ENCODE results near the gene POU2F3. TPM values are rescaled to one million over a fixed set of nuclear protein-coding genes. Genes with fewer than 3 reads are reported as not detected.
A peak's percentile ranks its signal among the peaks of the same experiment; 100 is the strongest.

Gene POU2F3
- total RNA-seq, 1 experiment from 2014 or later, result not detected

DNA sequence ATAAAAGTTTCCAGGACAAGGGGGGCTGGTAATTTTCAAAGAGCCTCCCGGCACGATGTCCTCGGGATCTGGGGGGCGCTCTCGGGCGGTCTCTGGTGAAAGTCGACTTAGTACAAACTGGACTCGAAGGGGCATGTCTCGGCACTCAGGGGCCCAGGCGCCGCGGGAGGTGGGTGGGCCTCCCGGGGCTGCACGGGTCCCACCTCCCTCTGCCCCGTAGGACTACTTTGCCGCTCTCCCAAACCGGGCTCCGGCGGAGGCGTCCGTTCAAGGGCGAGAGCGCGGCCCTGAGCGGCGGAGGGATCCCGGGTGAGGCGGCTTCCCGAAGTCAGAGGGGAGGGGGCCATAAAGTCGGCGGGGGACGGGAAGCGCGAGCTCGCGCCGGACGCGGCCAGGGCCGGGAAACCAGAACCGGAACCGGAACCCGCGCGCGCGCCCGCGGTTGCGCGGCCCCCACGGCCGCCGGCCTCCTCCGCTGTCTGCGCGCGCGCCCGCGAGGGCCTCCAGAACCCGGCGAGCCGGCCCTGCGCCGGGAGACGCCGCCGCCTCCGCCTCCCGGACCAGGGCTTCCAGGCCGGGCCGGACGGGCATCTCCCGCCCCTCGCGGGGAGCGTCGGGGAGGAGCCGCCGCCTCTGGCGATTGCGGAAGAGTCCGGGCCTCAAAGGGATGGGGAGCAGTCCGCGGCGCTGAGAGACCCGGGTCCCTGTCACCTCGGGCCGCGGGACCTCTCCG is 96.1 kb downstream of the POU2F3 start, which contains the start of gene ARHGEF12:
Gene ARHGEF12 (plus strand): TSS at position 506 of the 733 bp plus-strand sequence. CDS start 831 bp downstream, outside the sequence.
- Histone ChIP-seq H3K4me3 (ENCODE audit: low read depth in 2 of 2, low read length in 2 of 2) (peak within 1 kb of the TSS; percentile 85 to 96), H3K27me3 (ENCODE audit: control insufficient read depth, insufficient read depth, low read length) (no peaks in the 10 kb centered on the region), H3K27ac (ENCODE audit: low read length) (peak within 1 kb of the TSS; percentile 98), H3K36me3 (ENCODE audit: control insufficient read depth, insufficient read depth, low read length) (no peaks in the 10 kb centered on the region), H3K9me3 (ENCODE audit: control insufficient read depth, insufficient read depth, low read depth, low read length) (no peaks in the 10 kb centered on the region), H3K4me1 (ENCODE audit: control insufficient read depth, insufficient read depth, low read length) (peaks cover 53% of the 10 kb centered on the region)
- in situ Hi-C loops (cut with HindIII; ENCODE audit: low pct_unique_long_range_greater_than_20kb, low sequenced_read_pairs) (no loop called here), intact Hi-C loops (cut with micrococcal nuclease; ENCODE audit: unreplicated experiment) (loop anchor here (2.0 kb wide), 1 partner anchor 65 kb away; no protein-coding TSS in a partner anchor)
- ATAC-seq (peak; percentile 77), DNase-seq (ENCODE audit: low read depth, low spot score) (no peak)
- no TSS peak for BruUV-seq (replicated peaks)
- CTCF ChIA-PET, result no interaction called here
- TF ChIP-seq SIN3A (IDR thresholded peaks at IDR 0.05; ENCODE audit: borderline replicate concordance, insufficient read depth, low read depth, low read length) (peak; percentile 78), TCF7L2 (IDR thresholded peaks at IDR 0.05; ENCODE audit: low read depth, low read length) (peak; percentile 93), POLR2AphosphoS5 (IDR thresholded peaks at IDR 0.05; ENCODE audit: low read depth, low read length) (peak; percentile 66)
- TF ChIP-seq, protein P1, sequence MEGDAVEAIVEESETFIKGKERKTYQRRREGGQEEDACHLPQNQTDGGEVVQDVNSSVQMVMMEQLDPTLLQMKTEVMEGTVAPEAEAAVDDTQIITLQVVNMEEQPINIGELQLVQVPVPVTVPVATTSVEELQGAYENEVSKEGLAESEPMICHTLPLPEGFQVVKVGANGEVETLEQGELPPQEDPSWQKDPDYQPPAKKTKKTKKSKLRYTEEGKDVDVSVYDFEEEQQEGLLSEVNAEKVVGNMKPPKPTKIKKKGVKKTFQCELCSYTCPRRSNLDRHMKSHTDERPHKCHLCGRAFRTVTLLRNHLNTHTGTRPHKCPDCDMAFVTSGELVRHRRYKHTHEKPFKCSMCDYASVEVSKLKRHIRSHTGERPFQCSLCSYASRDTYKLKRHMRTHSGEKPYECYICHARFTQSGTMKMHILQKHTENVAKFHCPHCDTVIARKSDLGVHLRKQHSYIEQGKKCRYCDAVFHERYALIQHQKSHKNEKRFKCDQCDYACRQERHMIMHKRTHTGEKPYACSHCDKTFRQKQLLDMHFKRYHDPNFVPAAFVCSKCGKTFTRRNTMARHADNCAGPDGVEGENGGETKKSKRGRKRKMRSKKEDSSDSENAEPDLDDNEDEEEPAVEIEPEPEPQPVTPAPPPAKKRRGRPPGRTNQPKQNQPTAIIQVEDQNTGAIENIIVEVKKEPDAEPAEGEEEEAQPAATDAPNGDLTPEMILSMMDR (IDR thresholded peaks at IDR 0.05), result peak; percentile 92
- TF ChIP-seq, protein P2, sequence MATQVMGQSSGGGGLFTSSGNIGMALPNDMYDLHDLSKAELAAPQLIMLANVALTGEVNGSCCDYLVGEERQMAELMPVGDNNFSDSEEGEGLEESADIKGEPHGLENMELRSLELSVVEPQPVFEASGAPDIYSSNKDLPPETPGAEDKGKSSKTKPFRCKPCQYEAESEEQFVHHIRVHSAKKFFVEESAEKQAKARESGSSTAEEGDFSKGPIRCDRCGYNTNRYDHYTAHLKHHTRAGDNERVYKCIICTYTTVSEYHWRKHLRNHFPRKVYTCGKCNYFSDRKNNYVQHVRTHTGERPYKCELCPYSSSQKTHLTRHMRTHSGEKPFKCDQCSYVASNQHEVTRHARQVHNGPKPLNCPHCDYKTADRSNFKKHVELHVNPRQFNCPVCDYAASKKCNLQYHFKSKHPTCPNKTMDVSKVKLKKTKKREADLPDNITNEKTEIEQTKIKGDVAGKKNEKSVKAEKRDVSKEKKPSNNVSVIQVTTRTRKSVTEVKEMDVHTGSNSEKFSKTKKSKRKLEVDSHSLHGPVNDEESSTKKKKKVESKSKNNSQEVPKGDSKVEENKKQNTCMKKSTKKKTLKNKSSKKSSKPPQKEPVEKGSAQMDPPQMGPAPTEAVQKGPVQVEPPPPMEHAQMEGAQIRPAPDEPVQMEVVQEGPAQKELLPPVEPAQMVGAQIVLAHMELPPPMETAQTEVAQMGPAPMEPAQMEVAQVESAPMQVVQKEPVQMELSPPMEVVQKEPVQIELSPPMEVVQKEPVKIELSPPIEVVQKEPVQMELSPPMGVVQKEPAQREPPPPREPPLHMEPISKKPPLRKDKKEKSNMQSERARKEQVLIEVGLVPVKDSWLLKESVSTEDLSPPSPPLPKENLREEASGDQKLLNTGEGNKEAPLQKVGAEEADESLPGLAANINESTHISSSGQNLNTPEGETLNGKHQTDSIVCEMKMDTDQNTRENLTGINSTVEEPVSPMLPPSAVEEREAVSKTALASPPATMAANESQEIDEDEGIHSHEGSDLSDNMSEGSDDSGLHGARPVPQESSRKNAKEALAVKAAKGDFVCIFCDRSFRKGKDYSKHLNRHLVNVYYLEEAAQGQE (IDR thresholded peaks at IDR 0.05; ENCODE audit: insufficient read depth in 1 of 2, low read depth in 2 of 2, low read length in 1 of 2), result 0 out of 4 replicates have a peak, but pooled peaks of 1 of the 2 experiments have one; percentile 31
- POLR2A ChIA-PET, result interaction anchor here (1.2 kb wide), 1 partner anchor 88 kb away, joined by 3 read pairs; no protein-coding TSS in a partner anchor

GRCh38 chr11:120336641-120337354 is 96.9 kb downstream of the POU2F3 start:
- H3K4me3 ChIP-seq (ENCODE audit: low read depth in 2 of 2, low read length in 2 of 2), result peak overlapping the region; percentile 85 to 96
- in situ Hi-C loops (cut with HindIII; ENCODE audit: low pct_unique_long_range_greater_than_20kb, low sequenced_read_pairs), result no loop called here
- DNase-seq (ENCODE audit: low read depth, low spot score) (no peak), ATAC-seq (peak; percentile 59)
- peak overlapping the region; percentile 91 for H3K27ac ChIP-seq (ENCODE audit: low read length)
- peaks cover 52% of the 10 kb centered on the region for H3K4me1 ChIP-seq (ENCODE audit: control insufficient read depth, insufficient read depth, low read length)
- no peaks in the 10 kb centered on the region for H3K9me3 ChIP-seq (ENCODE audit: control insufficient read depth, insufficient read depth, low read depth, low read length)
- POLR2A ChIA-PET, result interaction anchor here (1.2 kb wide), 1 partner anchor 88 kb away, joined by 3 read pairs; no protein-coding TSS in a partner anchor
- no peaks in the 10 kb centered on the region for H3K36me3 ChIP-seq (ENCODE audit: control insufficient read depth, insufficient read depth, low read length)
- TF ChIP-seq, protein P2 (IDR thresholded peaks at IDR 0.05; ENCODE audit: insufficient read depth in 1 of 2, low read depth in 2 of 2, low read length in 1 of 2), result no peak
- TF ChIP-seq SIN3A (IDR thresholded peaks at IDR 0.05; ENCODE audit: borderline replicate concordance, insufficient read depth, low read depth, low read length), result 0 out of 2 replicates have a peak, but pooled peaks have one; percentile 88
- no TSS peak for BruUV-seq (replicated peaks)
- intact Hi-C loops (cut with micrococcal nuclease; ENCODE audit: unreplicated experiment), result loop anchor here (1.0 to 2.0 kb wide), 2 partner anchors 64 to 96 kb away; no protein-coding TSS in a partner anchor
- CTCF ChIA-PET, result interaction anchor here (0.6 to 1.3 kb wide), 2 partner anchors 39 to 95 kb away, joined by 3 to 8 read pairs; no protein-coding TSS in a partner anchor
- no peaks in the 10 kb centered on the region for H3K27me3 ChIP-seq (ENCODE audit: control insufficient read depth, insufficient read depth, low read length)
